Vagina (tissue), 2 donors: ENCODE results near the gene MAP4K4. TPM values are rescaled to one million over a fixed set of nuclear protein-coding genes. Genes with fewer than 3 reads are reported as not detected.

Experiments used
- DNase-seq, 2 donors: peaks; one replicate each; pipeline ENCODE4 v3.0.0-alpha.2; 2017; ENCODE audit errors: extremely low spot score in 2 of 2
- H3K27ac ChIP-seq: fragments of 200-600 bp; sonication (generic); one replicate; pipeline ENCODE4 v1.5.1; 2019
- H3K27me3 ChIP-seq: fragments of 200-600 bp; sonication (generic); one replicate; pipeline ENCODE4 v1.5.1; 2019
- H3K36me3 ChIP-seq, 2 donors: fragments of 200-600 bp; sonication (generic); one replicate each; pipeline ENCODE4 v1.5.1; 2017 to 2019
- H3K4me1 ChIP-seq: fragments of 200-600 bp; sonication (generic); one replicate; pipeline ENCODE4 v1.5.1; 2019
- H3K4me3 ChIP-seq, 2 donors: fragments of 200-600 bp; sonication (generic); 1 replicate in 1 of 2; 2 replicates in 1 of 2; pipeline ENCODE4 v1.5.1; 2016 to 2019
- H3K9me3 ChIP-seq: fragments of 200-600 bp; sonication (generic); one replicate; pipeline ENCODE4 v1.5.1; 2019
- POLR2A ChIP-seq, 2 donors: fragments of 450-650 bp; IDR thresholded peaks; one replicate each; pipeline ENCODE4 v1.6.1; 2017; ENCODE audit warnings: antibody characterized with exemption in 2 of 2, mild to moderate bottlenecking in 2 of 2, moderate library complexity in 2 of 2
- POLR2AphosphoS5 ChIP-seq, 2 donors: sonication (generic); formaldehyde crosslinking; IDR thresholded peaks; one replicate each; pipeline ENCODE4 v1.9.0; 2017; ENCODE audit warnings: antibody characterized with exemption in 2 of 2, mild to moderate bottlenecking in 2 of 2, low read depth in 1 of 2; ENCODE audit not compliant: insufficient read depth in 1 of 2
- intact Hi-C: fragments of 100-400 bp; cut with DNase I; formaldehyde crosslinking; loops from one replicate; pipeline ENCODE4 v1.15.1; 2023
- total RNA-seq: library from RNA; depleted of rRNA; stranded (reverse); fragments of >200 nt; gene quantifications from one replicate; pipeline ENCODE4 v1.2.3, GENCODE V29; 2016
- TF ChIP-seq, protein P1 (sequence below), 3 experiments: fragments of 450-650 bp in 2 of 3; fragments of 200-600 bp in 1 of 3; sonication (generic) in 1 of 3; IDR thresholded peaks; one replicate each; pipeline ENCODE4 v1.5.1; 2017 to 2019; ENCODE audit warnings: antibody characterized with exemption in 3 of 3, mild to moderate bottlenecking in 2 of 3, moderate library complexity in 2 of 3

MAP4K4 gene
- total RNA-seq, 1 donor from 2014 or later: 75.9 TPM

- Histone ChIP-seq H3K4me1 (peaks cover 64% of the 10 kb centered on the region), H3K36me3 (no peaks in the 10 kb centered on the region)
These were observed 112.2 kb downstream of the MAP4K4 start for GRCh38 chr2:101809698-101810097.

DNA sequence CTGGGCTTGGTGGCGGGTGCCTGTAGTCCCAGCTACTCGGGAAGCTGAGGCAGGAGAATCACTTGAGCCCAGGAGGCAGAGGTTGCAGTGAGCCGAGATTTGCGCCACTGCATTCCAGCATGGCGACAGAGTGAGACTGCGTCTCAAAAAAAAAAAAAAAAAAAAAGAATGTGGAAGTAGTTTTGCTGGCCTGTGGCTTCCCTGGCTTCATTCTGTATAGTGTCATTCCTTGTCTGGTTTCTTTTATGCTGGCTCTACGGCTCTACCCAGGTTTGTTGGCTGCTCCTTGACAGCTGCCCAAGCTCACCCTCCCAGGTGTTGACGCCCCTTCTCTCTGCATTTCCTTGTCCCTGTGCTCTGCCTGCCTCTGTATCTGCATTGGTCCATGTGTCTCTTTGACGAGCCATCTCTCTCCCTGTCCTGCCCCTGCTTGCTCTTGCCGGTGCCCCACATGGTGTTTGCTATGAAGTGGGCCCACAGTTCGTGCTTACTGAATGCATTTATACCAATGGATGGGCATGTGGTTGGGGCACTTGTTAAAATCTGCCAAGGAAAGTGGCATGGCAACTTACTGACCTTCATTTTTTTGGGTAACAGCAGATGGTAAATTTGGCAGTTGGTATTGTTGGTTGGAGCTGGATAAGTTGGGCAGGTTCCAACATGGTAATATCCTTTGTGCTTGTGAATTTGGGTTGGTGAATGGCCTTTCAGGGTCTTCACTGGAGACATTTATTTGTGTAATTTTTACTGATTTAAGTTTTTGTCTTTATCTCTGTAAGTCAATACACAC, 113.9 kb downstream of the MAP4K4 start:
- intact Hi-C loops: no loop called here

More at GRCh38 chr2:101809698-101810097, 112.2 kb downstream of the MAP4K4 start:
- TF ChIP-seq POLR2A (IDR thresholded peaks at IDR 0.05): no peak
- TF ChIP-seq, protein P1, sequence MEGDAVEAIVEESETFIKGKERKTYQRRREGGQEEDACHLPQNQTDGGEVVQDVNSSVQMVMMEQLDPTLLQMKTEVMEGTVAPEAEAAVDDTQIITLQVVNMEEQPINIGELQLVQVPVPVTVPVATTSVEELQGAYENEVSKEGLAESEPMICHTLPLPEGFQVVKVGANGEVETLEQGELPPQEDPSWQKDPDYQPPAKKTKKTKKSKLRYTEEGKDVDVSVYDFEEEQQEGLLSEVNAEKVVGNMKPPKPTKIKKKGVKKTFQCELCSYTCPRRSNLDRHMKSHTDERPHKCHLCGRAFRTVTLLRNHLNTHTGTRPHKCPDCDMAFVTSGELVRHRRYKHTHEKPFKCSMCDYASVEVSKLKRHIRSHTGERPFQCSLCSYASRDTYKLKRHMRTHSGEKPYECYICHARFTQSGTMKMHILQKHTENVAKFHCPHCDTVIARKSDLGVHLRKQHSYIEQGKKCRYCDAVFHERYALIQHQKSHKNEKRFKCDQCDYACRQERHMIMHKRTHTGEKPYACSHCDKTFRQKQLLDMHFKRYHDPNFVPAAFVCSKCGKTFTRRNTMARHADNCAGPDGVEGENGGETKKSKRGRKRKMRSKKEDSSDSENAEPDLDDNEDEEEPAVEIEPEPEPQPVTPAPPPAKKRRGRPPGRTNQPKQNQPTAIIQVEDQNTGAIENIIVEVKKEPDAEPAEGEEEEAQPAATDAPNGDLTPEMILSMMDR (IDR thresholded peaks at IDR 0.05): no peak
- no peak for TF ChIP-seq POLR2AphosphoS5 (IDR thresholded peaks at IDR 0.05; ENCODE audit: insufficient read depth in 1 of 2, low read depth in 1 of 2)
- no peak overlapping the region for H3K4me3 ChIP-seq
- no peak overlapping the region for H3K27ac ChIP-seq
- H3K27me3 ChIP-seq: no peaks in the 10 kb centered on the region
- no peaks in the 10 kb centered on the region for H3K9me3 ChIP-seq
- no peak for DNase-seq
- intact Hi-C loops: no loop called here

GRCh38 chr2:101812226-101812625, 114.7 kb downstream of the MAP4K4 start:
- Histone ChIP-seq H3K4me1 (peaks cover 63% of the 10 kb centered on the region), H3K4me3 (no peak overlapping the region), H3K9me3 (no peaks in the 10 kb centered on the region), H3K36me3 (no peaks in the 10 kb centered on the region), H3K27me3 (no peaks in the 10 kb centered on the region), H3K27ac (no peak overlapping the region)
- no peak for DNase-seq
- intact Hi-C loops: no loop called here
- TF ChIP-seq, protein P1 (IDR thresholded peaks at IDR 0.05): no peak
- TF ChIP-seq POLR2A (IDR thresholded peaks at IDR 0.05): no peak
- TF ChIP-seq POLR2AphosphoS5 (IDR thresholded peaks at IDR 0.05; ENCODE audit: insufficient read depth in 1 of 2, low read depth in 1 of 2): no peak

More for the DNA sequence above, 113.9 kb downstream of the MAP4K4 start:
- DNase-seq: no peak
- Histone ChIP-seq H3K27ac (no peak overlapping the region), H3K27me3 (no peaks in the 10 kb centered on the region), H3K4me1 (peaks cover 64% of the 10 kb centered on the region), H3K36me3 (no peaks in the 10 kb centered on the region), H3K9me3 (no peaks in the 10 kb centered on the region), H3K4me3 (no peak overlapping the region)
- TF ChIP-seq POLR2A (IDR thresholded peaks at IDR 0.05) (no peak), POLR2AphosphoS5 (IDR thresholded peaks at IDR 0.05; ENCODE audit: insufficient read depth in 1 of 2, low read depth in 1 of 2) (no peak)

- H3K27ac ChIP-seq: no peak overlapping the region
- no peak for DNase-seq
- no peaks in the 10 kb centered on the region for H3K36me3 ChIP-seq
- H3K27me3 ChIP-seq: no peaks in the 10 kb centered on the region
- H3K4me3 ChIP-seq: no peak overlapping the region
- H3K9me3 ChIP-seq: no peaks in the 10 kb centered on the region
- H3K4me1 ChIP-seq: peaks cover 77% of the 10 kb centered on the region
- TF ChIP-seq, protein P1 (IDR thresholded peaks at IDR 0.05): no peak
- TF ChIP-seq POLR2AphosphoS5 (IDR thresholded peaks at IDR 0.05; ENCODE audit: insufficient read depth in 1 of 2, low read depth in 1 of 2) (no peak), POLR2A (IDR thresholded peaks at IDR 0.05) (no peak)
- intact Hi-C loops: no loop called here
These were observed 117.2 kb downstream of the MAP4K4 start for GRCh38 chr2:101814752-101815151.

GRCh38 chr2:101815154-101815553, 117.6 kb downstream of the MAP4K4 start:
- no peaks in the 10 kb centered on the region for H3K36me3 ChIP-seq
- no peaks in the 10 kb centered on the region for H3K9me3 ChIP-seq
- no peaks in the 10 kb centered on the region for H3K27me3 ChIP-seq
- no peak overlapping the region for H3K27ac ChIP-seq
- intact Hi-C loops: no loop called here
- TF ChIP-seq, protein P1 (IDR thresholded peaks at IDR 0.05): no peak
- TF ChIP-seq POLR2AphosphoS5 (IDR thresholded peaks at IDR 0.05; ENCODE audit: insufficient read depth in 1 of 2, low read depth in 1 of 2): no peak
- TF ChIP-seq POLR2A (IDR thresholded peaks at IDR 0.05): no peak
- DNase-seq: no peak
- peaks cover 81% of the 10 kb centered on the region for H3K4me1 ChIP-seq
- H3K4me3 ChIP-seq: no peak overlapping the region
